GM21786 (cell line): ENCODE results near the gene ISYNA1.
"Not testable (repeated sequence)": the region's sequence is repeated elsewhere in the genome, so short reads cannot be mapped to it uniquely, and the experiment has no call there.

Experiments used
- ATAC-seq: cut with Tn5 transposase; IDR thresholded peaks from one replicate; pipeline ENCODE4 v1.9.1; 2021; ENCODE audit not compliant: unreplicated experiment

Gene ISYNA1

GRCh38 chr19:18421371-18421959 is 16.5 kb downstream of the ISYNA1 start:
- no peak for ATAC-seq

- no peak for ATAC-seq
Observed at GRCh38 chr19:18420930-18421329, 17.0 kb downstream of the ISYNA1 start.

GRCh38 chr19:18419699-18420460 is 18.1 kb downstream of the ISYNA1 start:
- no peak for ATAC-seq

- no peak for ATAC-seq
Observed at GRCh38 chr19:18419195-18419698, 18.7 kb downstream of the ISYNA1 start, which contains the start of gene SSBP4. SSBP4 (plus strand) TSS chr19:18419398; CDS start chr19:18419649, 251 bp downstream.

- ATAC-seq, result no peak
Observed at GRCh38 chr19:18418483-18419194, 19.3 kb downstream of the ISYNA1 start.

- ATAC-seq, result no peak
Observed at GRCh38 chr19:18418029-18418482, 19.9 kb downstream of the ISYNA1 start.

- ATAC-seq, result no peak
Observed at GRCh38 chr19:18417250-18418028, 20.5 kb downstream of the ISYNA1 start.

GRCh38 chr19:18416778-18417249 is 21.1 kb downstream of the ISYNA1 start:
- ATAC-seq, result no peak

GRCh38 chr19:18415178-18415867 is 22.6 kb downstream of the ISYNA1 start:
- ATAC-seq, result no peak

GRCh38 chr19:18414504-18415177 is 23.3 kb downstream of the ISYNA1 start:
- no peak for ATAC-seq

GRCh38 chr19:18412610-18413239 is 25.2 kb downstream of the ISYNA1 start:
- ATAC-seq, result no peak

- ATAC-seq, result peak; percentile 71
Observed at GRCh38 chr19:18408053-18408476, 29.9 kb downstream of the ISYNA1 start.

GRCh38 chr19:18406749-18407148 is 31.2 kb downstream of the ISYNA1 start:
- ATAC-seq, result no peak

- not testable (repeated sequence) for ATAC-seq
Observed at GRCh38 chr19:18405754-18406153, 32.2 kb downstream of the ISYNA1 start.

GRCh38 chr19:18402455-18403248 is 35.3 kb downstream of the ISYNA1 start:
- ATAC-seq, result not testable (repeated sequence)

GRCh38 chr19:18401580-18402112 is 36.3 kb downstream of the ISYNA1 start:
- ATAC-seq, result no peak

GRCh38 chr19:18399008-18399407 is 38.9 kb downstream of the ISYNA1 start:
- ATAC-seq, result no peak
